HepG2 (cell line): Measurements from ENCODE around the gene GJE1. TPM values are rescaled to one million over a fixed set of nuclear protein-coding genes. Genes with fewer than 3 reads are reported as not detected.

Source experiments
- FOXO1 ChIP-seq: sonication (generic); formaldehyde crosslinking; IDR thresholded peaks from 2 replicates; pipeline ENCODE4 v1.4.0; 2020; ENCODE audit warnings: missing genetic modification reagents
- HIVEP1 ChIP-seq: sonication (generic); formaldehyde crosslinking; IDR thresholded peaks from 2 replicates; pipeline ENCODE4 v1.4.0; 2020; ENCODE audit warnings: mild to moderate bottlenecking, missing genetic modification reagents
- MLLT10 ChIP-seq: sonication (generic); formaldehyde crosslinking; IDR thresholded peaks from 2 replicates; pipeline ENCODE4 v1.4.0; 2020; ENCODE audit warnings: missing genetic modification reagents
- MTF1 ChIP-seq: sonication (generic); formaldehyde crosslinking; IDR thresholded peaks from 2 replicates; pipeline ENCODE4 v1.5.0; 2020; ENCODE audit warnings: missing genetic modification reagents
- PRDM10 ChIP-seq: sonication (generic); formaldehyde crosslinking; IDR thresholded peaks from 2 replicates; pipeline ENCODE4 v1.4.0; 2020; ENCODE audit warnings: low read depth, missing genetic modification reagents
- RARA ChIP-seq: IDR thresholded peaks from 2 replicates; pipeline ENCODE4 v1.6.1; 2016; ENCODE audit warnings: missing genetic modification reagents, missing compliant biosample characterization
- SATB2 ChIP-seq: sonication (generic); formaldehyde crosslinking; IDR thresholded peaks from 2 replicates; pipeline ENCODE4 v1.5.0; 2020; ENCODE audit warnings: missing genetic modification reagents
- SMARCC2 ChIP-seq: fragments of 450-650 bp; IDR thresholded peaks from 2 replicates; pipeline ENCODE4 v1.6.1; 2017; ENCODE audit warnings: antibody characterized with exemption, mild to moderate bottlenecking
- THAP11 ChIP-seq: IDR thresholded peaks from 2 replicates; pipeline ENCODE4 v1.6.1; 2016; ENCODE audit warnings: missing biosample characterization, missing genetic modification reagents
- ZFAT ChIP-seq: sonication (generic); formaldehyde crosslinking; conservative IDR thresholded peaks from 2 replicates; pipeline ENCODE4 v1.8.1; 2023; ENCODE audit warnings: missing genetic modification reagents, inconsistent platforms
- ZFY ChIP-seq: sonication (generic); formaldehyde crosslinking; IDR thresholded peaks from 2 replicates; pipeline ENCODE4 v1.4.0; 2020; ENCODE audit warnings: missing genetic modification reagents
- ZMAT5 ChIP-seq: sonication (generic); formaldehyde crosslinking; IDR thresholded peaks from 2 replicates; pipeline ENCODE4 v1.5.0; 2020; ENCODE audit warnings: mild to moderate bottlenecking, low read depth, missing genetic modification reagents, borderline replicate concordance
- ZNF253 ChIP-seq: sonication (generic); formaldehyde crosslinking; IDR thresholded peaks from 2 replicates; pipeline ENCODE4 v1.8.0; 2022; ENCODE audit warnings: mild to moderate bottlenecking, missing genetic modification reagents, borderline replicate concordance
- ZNF264 ChIP-seq: sonication (generic); formaldehyde crosslinking; IDR thresholded peaks from 2 replicates; pipeline ENCODE4 v1.4.0; 2020; ENCODE audit warnings: missing genetic modification reagents
- ZNF331 ChIP-seq: sonication (generic); formaldehyde crosslinking; IDR thresholded peaks from 2 replicates; pipeline ENCODE4 v1.4.0; 2020; ENCODE audit warnings: missing genetic modification reagents
- ZNF33A ChIP-seq: sonication (generic); formaldehyde crosslinking; IDR thresholded peaks from 2 replicates; pipeline ENCODE4 v1.5.1; 2020; ENCODE audit warnings: missing genetic modification reagents, mild to moderate bottlenecking, moderate library complexity, borderline replicate concordance
- ZNF432 ChIP-seq: sonication (generic); formaldehyde crosslinking; IDR thresholded peaks from 2 replicates; pipeline ENCODE4 v1.5.0; 2020; ENCODE audit warnings: missing genetic modification reagents, mild to moderate bottlenecking, borderline replicate concordance
- ZNF563 ChIP-seq: sonication (generic); formaldehyde crosslinking; IDR thresholded peaks from 2 replicates; pipeline ENCODE4 v1.8.0; 2022; ENCODE audit warnings: mild to moderate bottlenecking, moderate library complexity, missing genetic modification reagents
- ZNF577 ChIP-seq: sonication (generic); formaldehyde crosslinking; IDR thresholded peaks from 2 replicates; pipeline ENCODE4 v1.4.0; 2020; ENCODE audit warnings: mild to moderate bottlenecking, low read depth, missing genetic modification reagents, borderline replicate concordance
- ZNF670 ChIP-seq: sonication (generic); formaldehyde crosslinking; IDR thresholded peaks from 2 replicates; pipeline ENCODE4 v1.8.0; 2022; ENCODE audit warnings: mild to moderate bottlenecking, missing genetic modification reagents, borderline replicate concordance
- ZNF704 ChIP-seq: sonication (generic); formaldehyde crosslinking; IDR thresholded peaks from 2 replicates; pipeline ENCODE4 v1.8.1; 2023; ENCODE audit warnings: mild to moderate bottlenecking, inconsistent platforms, moderate library complexity, missing genetic modification reagents, borderline replicate concordance
- ZSCAN12 ChIP-seq: sonication (generic); formaldehyde crosslinking; IDR thresholded peaks from 2 replicates; pipeline ENCODE4 v1.9.0; 2021; ENCODE audit warnings: mild to moderate bottlenecking, missing genetic modification reagents
- polyA plus RNA-seq, 8 experiments: library from polyadenylated mRNA; depleted of rRNA in 3 of 8; stranded (reverse) in 7 of 8; unstranded in 1 of 8; fragments of >200 nt; fragmentation: Illumina TruSeq in 4 of 8; extraction: Trizol in 4 of 8; gene quantifications; 2 replicates each; pipeline versions ENCODE4 v1.2.1 to v1.2.3, GENCODE V29; 2011 to 2016; ENCODE audit warnings: low read depth in 4 of 8, missing spikeins in 1 of 8, mixed read lengths in 1 of 8; ENCODE audit not compliant: insufficient read depth in 1 of 8
- total RNA-seq, 5 experiments: library from RNA; depleted of rRNA; stranded (reverse); fragments of >200 nt; fragmentation: Illumina TruSeq; extraction: Trizol; gene quantifications; 2 replicates each; pipeline ENCODE4 v1.2.3, GENCODE V29; 2016; ENCODE audit warnings: low read depth in 1 of 5
- TF ChIP-seq, protein P1 (sequence below): sonication (generic); formaldehyde crosslinking; IDR thresholded peaks from 2 replicates; pipeline ENCODE4 v1.8.0; 2022; ENCODE audit warnings: missing genetic modification reagents, mild to moderate bottlenecking, moderate library complexity, borderline replicate concordance

GJE1 gene
- total and polyA plus RNA-seq, 2 of the 13 experiments (the other 11 are each of a cell fraction or from before 2014, with no cell fraction given), result not detected

GRCh38 chr6:142146828-142147662 lies 14.3 kb downstream of the GJE1 start, which contains the start of the genes NMBR and VTA1 (continued):
- TF ChIP-seq, protein P1, sequence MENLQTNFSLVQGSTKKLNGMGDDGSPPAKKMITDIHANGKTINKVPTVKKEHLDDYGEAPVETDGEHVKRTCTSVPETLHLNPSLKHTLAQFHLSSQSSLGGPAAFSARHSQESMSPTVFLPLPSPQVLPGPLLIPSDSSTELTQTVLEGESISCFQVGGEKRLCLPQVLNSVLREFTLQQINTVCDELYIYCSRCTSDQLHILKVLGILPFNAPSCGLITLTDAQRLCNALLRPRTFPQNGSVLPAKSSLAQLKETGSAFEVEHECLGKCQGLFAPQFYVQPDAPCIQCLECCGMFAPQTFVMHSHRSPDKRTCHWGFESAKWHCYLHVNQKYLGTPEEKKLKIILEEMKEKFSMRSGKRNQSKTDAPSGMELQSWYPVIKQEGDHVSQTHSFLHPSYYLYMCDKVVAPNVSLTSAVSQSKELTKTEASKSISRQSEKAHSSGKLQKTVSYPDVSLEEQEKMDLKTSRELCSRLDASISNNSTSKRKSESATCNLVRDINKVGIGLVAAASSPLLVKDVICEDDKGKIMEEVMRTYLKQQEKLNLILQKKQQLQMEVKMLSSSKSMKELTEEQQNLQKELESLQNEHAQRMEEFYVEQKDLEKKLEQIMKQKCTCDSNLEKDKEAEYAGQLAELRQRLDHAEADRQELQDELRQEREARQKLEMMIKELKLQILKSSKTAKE, result no peak
- TF ChIP-seq ZNF33A (CRISPR knock-in tag) (peak; percentile 81; the same call in 1 of the 2 replicates), ZNF670 (CRISPR knock-in tag) (peak; percentile 73), RARA (CRISPR knock-in tag) (no peak; the same call in none of the 2 replicates), SMARCC2 (no peak), ZSCAN12 (CRISPR knock-in tag) (no peak), ZNF563 (CRISPR knock-in tag) (no peak; the same call in 1 of the 2 replicates), ZNF432 (CRISPR knock-in tag) (no peak), ZNF253 (CRISPR knock-in tag) (0 out of 2 replicates have a peak, but pooled peaks have one; percentile 30), ZNF264 (CRISPR knock-in tag) (peak; percentile 84), ZNF577 (CRISPR knock-in tag) (no peak), ZNF704 (CRISPR knock-in tag) (no peak; the same call in 1 of the 2 replicates), ZFY (CRISPR knock-in tag) (peak; percentile 94), HIVEP1 (CRISPR knock-in tag) (peak; percentile 99), ZFAT (CRISPR knock-in tag) (no peak), PRDM10 (CRISPR knock-in tag) (peak; percentile 84; the same call in 1 of the 2 replicates), ZMAT5 (CRISPR knock-in tag) (no peak), MLLT10 (CRISPR knock-in tag) (no peak), SATB2 (CRISPR knock-in tag) (0 out of 2 replicates have a peak, but pooled peaks have one; percentile 1), MTF1 (no peak), ZNF331 (peak; percentile 97), FOXO1 (CRISPR knock-in tag) (peak; percentile 93), THAP11 (peak; percentile 96)
